Measurements from ENCODE around the gene C1orf122.

C1orf122 gene

DNA sequence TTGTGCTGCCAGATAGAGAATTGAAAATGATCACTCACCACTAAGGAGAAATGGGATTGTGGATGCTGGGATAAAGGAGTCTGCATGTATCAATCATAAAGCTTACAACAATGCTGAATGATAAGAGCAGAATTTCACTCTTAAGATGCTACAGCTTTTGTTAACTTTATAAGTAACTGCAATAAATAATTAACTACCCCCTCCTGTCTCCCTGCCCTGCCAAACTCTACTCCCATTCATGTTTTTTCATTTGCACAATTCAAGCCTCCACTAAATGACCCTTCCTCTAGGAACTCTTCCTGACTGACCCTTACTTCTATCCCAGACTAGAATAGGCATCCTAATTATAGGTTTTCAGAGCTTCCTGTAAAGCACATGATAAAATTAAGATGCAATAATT lies 36.9 kb downstream of the C1orf122 start:
- no peak for FAIRE-seq
- no peak for DNase-seq (ENCODE audit: insufficient read length, low spot score)

DNA sequence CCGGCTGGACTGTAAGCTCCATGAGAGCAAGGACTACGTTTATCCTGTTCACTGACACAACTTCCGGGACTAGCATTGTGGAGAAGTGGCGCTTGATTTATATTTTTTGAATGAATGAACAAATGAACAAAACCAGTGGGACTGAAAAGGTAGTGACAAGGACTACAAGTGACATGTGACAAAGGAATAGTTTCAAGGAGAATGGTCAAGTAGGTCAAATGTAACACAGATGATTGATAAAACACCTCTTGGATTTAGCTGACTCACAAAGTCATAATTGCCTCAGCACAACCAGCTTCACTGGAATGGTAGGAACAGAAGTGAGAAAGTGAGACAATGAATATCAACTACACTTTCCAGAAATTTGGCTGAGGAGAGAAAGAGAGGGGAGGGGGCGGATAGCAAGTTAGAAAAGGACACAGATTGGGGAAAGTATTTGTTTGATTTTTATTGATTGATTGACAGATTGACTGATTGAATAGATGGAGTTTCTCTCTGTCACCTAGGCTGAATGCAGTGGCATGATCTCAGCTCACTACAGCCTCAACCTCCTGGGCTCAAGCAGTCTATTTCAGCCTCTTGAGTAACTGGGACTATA lies 37.6 kb downstream of the C1orf122 start:
- DNase-seq (ENCODE audit: insufficient read length, low spot score), result no peak
- FAIRE-seq, result no peak

DNA sequence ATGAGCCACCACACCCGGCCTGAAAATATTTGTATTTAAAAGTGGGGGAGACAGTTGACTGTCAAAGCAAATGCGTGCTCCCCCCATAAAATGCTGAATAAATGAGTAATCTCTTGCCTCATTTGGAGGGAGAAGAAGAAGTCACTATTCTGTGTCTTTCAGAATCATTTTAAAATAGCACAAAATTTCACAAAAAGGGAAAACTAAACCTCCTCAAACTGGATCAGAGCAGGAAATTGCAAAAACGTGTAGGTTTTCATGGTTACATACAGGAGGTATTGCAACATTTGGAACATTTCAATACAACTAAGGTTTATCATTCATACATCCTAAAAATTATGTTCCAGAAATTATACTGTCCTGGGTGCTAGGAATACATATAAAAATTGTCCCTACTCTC lies 38.2 kb downstream of the C1orf122 start:
- DNase-seq (ENCODE audit: insufficient read length, low spot score) (no peak), FAIRE-seq (no peak)

DNA sequence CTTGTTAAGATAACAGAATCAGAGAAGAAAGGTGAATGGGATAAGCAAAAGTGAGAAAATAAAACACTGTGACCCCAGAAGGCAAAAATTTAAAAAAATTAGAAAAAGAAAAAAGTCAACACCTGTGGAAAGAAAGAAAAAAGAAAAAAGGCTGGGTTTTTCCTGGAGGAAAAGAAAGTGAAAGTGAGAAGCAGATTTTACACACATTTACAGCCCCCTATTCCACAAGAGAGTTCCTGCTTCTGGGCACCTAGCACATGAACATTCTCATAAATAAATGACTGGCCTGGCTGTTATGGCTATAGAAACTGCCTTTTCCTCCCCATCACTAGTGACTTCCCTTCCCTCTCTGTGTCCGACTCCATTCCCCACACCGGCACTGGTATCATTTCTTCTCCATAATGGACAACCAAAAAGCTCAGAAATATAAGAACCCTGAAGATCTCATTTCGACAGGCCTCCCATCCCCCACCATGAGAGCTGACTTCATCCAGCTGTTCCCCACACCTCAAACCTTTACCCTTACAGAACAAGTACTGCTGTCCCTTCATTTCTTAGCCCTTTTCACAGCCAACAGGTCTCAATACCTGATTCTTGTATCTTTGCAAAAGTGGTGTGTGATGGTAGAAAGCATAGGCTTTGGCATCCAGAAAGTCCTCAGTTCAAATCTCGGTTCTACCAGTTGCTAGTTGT lies 39.2 kb downstream of the C1orf122 start:
- DNase-seq (ENCODE audit: insufficient read length, low spot score) (no peak), FAIRE-seq (peak; percentile 76)

DNA sequence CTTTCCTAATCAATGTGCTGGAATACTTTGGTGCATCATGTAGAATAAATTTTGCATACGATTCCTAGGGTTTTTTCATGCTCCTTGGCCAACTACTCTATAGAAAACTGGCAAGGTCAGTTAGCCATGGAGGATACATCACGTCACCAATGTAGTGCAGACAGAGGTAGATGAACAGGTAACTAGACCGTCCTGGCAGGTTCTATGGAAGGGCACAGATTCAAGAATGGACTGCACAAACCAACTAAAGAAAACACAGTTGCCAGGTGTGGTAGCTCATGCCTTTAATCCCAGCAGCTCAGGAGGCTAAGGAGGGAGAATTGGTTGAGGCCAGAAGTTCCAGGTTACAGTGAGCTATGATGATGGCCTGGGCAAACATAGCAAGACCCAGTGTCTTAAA lies 41.9 kb downstream of the C1orf122 start:
- FAIRE-seq (no peak), DNase-seq (ENCODE audit: insufficient read length, low spot score) (no peak)

DNA sequence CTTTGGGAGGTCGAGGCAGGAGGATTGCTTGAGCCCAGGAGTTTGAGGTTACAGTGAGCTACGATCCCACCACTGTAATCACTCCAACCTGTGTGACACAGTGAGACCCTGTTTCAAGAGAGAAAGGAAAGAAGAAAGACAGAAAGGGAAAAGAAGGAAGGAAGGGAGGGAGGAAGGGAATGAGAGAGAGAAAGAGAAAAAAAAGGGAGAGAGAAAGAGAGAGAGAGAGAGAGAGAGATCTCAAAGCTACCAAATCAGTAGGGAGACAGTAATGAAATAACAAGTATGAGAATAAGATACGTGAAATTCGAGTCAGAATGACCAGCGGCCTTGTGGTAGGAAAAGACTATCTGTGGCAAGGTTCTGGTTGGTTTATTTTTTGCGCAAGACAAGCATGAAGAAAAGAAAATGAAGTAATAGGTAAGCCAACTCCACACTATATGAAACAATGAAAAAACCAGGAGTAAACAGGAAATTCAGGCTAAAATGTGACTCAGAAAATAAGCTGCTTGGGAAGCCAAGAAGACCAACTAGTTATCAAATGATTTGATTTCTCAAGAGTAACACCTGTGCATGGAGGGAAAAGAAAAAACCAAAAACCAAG lies 42.9 kb downstream of the C1orf122 start:
- no peak for DNase-seq (ENCODE audit: insufficient read length, low spot score)
- no peak for FAIRE-seq

DNA sequence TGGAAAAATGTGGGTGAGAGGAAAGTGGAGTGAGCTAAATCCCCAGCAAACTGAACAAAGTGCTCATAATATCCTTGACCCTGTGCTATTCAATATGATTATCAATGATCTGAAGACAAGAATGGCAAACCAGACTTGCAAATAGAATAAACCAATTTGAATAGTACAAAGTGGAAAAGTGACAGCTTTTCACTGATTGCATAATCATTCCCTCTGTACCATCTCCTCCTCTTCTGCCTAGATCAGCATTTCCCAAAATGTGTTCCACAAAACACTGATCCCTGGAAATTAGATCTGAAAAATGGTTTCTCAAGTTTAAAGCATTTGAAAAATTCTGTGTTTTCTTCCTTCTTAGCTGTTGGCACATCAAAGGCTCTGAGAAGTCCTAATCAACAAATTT lies 43.7 kb downstream of the C1orf122 start:
- FAIRE-seq, result no peak

DNA sequence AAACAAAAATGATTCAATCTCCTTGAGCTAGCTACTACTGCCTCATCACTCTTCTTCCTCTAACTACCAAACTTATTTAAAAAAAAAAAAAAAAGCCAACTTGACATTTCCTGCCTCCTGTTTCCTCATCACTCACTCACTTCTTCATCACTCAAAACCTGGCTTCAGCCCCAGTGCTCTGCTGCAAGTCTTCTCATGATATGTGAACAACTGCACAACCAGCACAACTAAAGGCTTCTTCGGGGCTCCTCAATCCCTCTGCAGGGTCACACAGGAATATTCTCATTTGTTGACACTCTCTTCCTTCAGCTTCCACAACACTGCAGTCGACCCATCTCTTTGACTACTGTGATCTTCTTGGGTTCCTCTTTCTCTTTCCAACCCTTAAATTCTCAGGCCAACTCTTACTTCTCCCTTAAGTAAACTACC lies 44.2 kb downstream of the C1orf122 start:
- DNase-seq (ENCODE audit: insufficient read length, low spot score) (no peak), FAIRE-seq (no peak)

More for the DNA sequence above, 43.7 kb downstream of the C1orf122 start:
- no peak for DNase-seq (ENCODE audit: insufficient read length, low spot score)

DNA sequence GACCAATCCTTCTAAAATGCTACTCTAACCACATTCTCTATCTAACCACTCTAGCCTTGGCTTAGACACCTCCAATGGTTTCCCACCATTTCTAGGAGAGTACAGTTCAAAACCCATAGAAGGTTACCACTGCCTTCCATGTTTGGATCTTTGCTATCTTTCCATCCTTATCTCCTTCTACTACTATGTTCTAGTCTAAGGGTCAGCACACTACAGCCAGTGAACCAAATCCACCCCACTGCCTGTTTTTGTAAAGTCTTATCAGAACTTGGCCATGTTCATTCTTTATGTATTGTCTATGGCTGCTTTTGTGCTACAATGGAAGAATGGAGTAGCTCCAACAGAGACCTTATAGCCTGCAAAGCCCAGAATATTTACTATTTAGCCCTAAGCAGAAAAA lies 45.6 kb downstream of the C1orf122 start:
- DNase-seq (ENCODE audit: insufficient read length, low spot score), result no peak
- no peak for FAIRE-seq

DNA sequence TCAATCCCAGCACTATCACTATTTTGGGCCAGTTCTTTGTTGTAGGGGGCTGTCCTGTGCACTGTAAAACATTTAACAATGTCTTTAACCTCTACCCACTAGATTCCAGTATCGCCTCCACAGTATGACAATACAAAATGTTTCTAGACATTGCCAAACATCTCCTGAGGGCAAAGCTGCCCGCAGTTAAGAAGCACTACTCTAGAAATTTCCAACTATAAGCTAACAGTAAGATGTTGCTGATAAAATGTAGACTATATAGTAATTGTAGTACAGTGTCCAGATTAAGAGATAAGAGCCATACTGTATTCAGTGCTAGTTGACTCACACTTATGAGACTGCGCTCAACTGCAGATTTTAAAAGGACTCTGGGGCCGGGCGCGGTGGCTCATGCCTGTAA lies 46.8 kb downstream of the C1orf122 start:
- no peak for FAIRE-seq
- DNase-seq (ENCODE audit: insufficient read length, low spot score), result no peak

All from GM19239 (cell line).